HEK293 (cell line): ENCODE measurements around the gene PROM2.

ENCODE experiments used
- CTCF ChIA-PET: fragments of 350-600 bp; formaldehyde crosslinking; extraction: SDS; loops from one replicate; lab custom pipeline; 2021; ENCODE audit warnings: antibody characterized with exemption; lab: Yijun Ruan, JAX
- POLR2A ChIA-PET: fragments of 300-600 bp; formaldehyde crosslinking; extraction: SDS; loops from one replicate; lab custom pipeline; 2020; ENCODE audit warnings: antibody characterized with exemption, inconsistent platforms; lab: Yijun Ruan, JAX
- H3K27ac ChIP-seq: fragments of 200-500 bp; sonication (Bioruptor generic); 2 replicates; pipeline ENCODE4 v1.5.1; 2014; ENCODE audit warnings: low read depth, low read length, control low read depth, inconsistent platforms; ENCODE audit errors: extremely low read depth
- H3K36me3 ChIP-seq, 2 experiments: fragments of 200-500 bp in 1 of 2; sonication (Bioruptor generic) in 1 of 2; 1 replicate in 1 of 2; 2 replicates in 1 of 2; pipeline ENCODE4 v1.5.1; 2014 to 2017; ENCODE audit warnings: inconsistent platforms in 2 of 2, low read length in 2 of 2; ENCODE audit not compliant: control insufficient read depth in 2 of 2, insufficient read depth in 1 of 2
- H3K4me1 ChIP-seq: fragments of 200-500 bp; sonication (Bioruptor generic); 2 replicates; pipeline ENCODE4 v1.5.1; 2014; ENCODE audit warnings: mild to moderate bottlenecking, low read length, inconsistent platforms; ENCODE audit not compliant: control insufficient read depth, insufficient read depth
- H3K4me3 ChIP-seq: 2 replicates; pipeline ENCODE4 v1.5.1; 2011; ENCODE audit warnings: low read depth, mild to moderate bottlenecking, control low read depth, low read length, moderate library complexity
- H3K9me3 ChIP-seq: fragments of 200-500 bp; sonication (Bioruptor generic); 2 replicates; pipeline ENCODE4 v1.5.1; 2014; ENCODE audit warnings: low read depth, low read length, inconsistent platforms; ENCODE audit not compliant: control insufficient read depth, insufficient read depth
- OVOL3 ChIP-seq: fragments of 450-650 bp; formaldehyde crosslinking; IDR thresholded peaks from 2 replicates; pipeline ENCODE4 v1.5.1; 2016; ENCODE audit warnings: missing biosample characterization, missing genetic modification characterization
- REPIN1 ChIP-seq: fragments of 450-650 bp; formaldehyde crosslinking; IDR thresholded peaks from 2 replicates; pipeline ENCODE4 v1.5.1; 2017; ENCODE audit warnings: missing biosample characterization, missing genetic modification characterization, low read depth
- ZNF10 ChIP-seq: fragments of 450-650 bp; formaldehyde crosslinking; IDR thresholded peaks from 2 replicates; pipeline ENCODE4 v1.5.1; 2017; ENCODE audit warnings: missing biosample characterization, missing genetic modification characterization
- ZNF175 ChIP-seq: fragments of 450-650 bp; formaldehyde crosslinking; IDR thresholded peaks from 2 replicates; pipeline ENCODE4 v1.5.1; 2016; ENCODE audit warnings: missing biosample characterization, missing genetic modification characterization
- ZNF274 ChIP-seq, 2 experiments: fragments of 200-500 bp in 1 of 2; fragments of 450-650 bp in 1 of 2; sonication (Bioruptor generic) in 1 of 2; formaldehyde crosslinking in 1 of 2; IDR thresholded peaks; 2 replicates each; pipeline versions ENCODE4 v1.5.1 to v1.6.1; 2014 to 2016; ENCODE audit warnings: borderline replicate concordance in 1 of 2, inconsistent platforms in 1 of 2, low read length in 1 of 2, missing biosample characterization in 1 of 2, missing genetic modification characterization in 1 of 2
- ZNF350 ChIP-seq: fragments of 450-650 bp; formaldehyde crosslinking; IDR thresholded peaks from 2 replicates; pipeline ENCODE4 v1.5.0; 2017; ENCODE audit warnings: missing biosample characterization, mild to moderate bottlenecking, missing genetic modification characterization
- ZNF404 ChIP-seq: fragments of 450-650 bp; formaldehyde crosslinking; IDR thresholded peaks from 2 replicates; pipeline ENCODE4 v1.5.1; 2017; ENCODE audit warnings: missing biosample characterization, missing genetic modification characterization
- ZNF423 ChIP-seq: fragments of 450-650 bp; formaldehyde crosslinking; IDR thresholded peaks from 2 replicates; pipeline ENCODE4 v1.5.1; 2016; ENCODE audit warnings: missing biosample characterization, missing genetic modification characterization
- ZNF610 ChIP-seq: fragments of 450-650 bp; formaldehyde crosslinking; IDR thresholded peaks from 2 replicates; pipeline ENCODE4 v1.5.1; 2016; ENCODE audit warnings: missing biosample characterization, missing genetic modification characterization, borderline replicate concordance
- ZNF621 ChIP-seq: fragments of 450-650 bp; formaldehyde crosslinking; IDR thresholded peaks from 2 replicates; pipeline ENCODE4 v1.5.1; 2017; ENCODE audit warnings: missing biosample characterization, missing genetic modification characterization
- ZNF654 ChIP-seq: fragments of 450-650 bp; formaldehyde crosslinking; IDR thresholded peaks from 2 replicates; pipeline ENCODE4 v1.5.1; 2016; ENCODE audit warnings: low read depth, missing biosample characterization, missing genetic modification characterization
- ZNF747 ChIP-seq: fragments of 450-650 bp; formaldehyde crosslinking; IDR thresholded peaks from 2 replicates; pipeline ENCODE4 v1.5.1; 2016; ENCODE audit warnings: missing biosample characterization, missing genetic modification characterization
- ZNF777 ChIP-seq: fragments of 450-650 bp; formaldehyde crosslinking; IDR thresholded peaks from 2 replicates; pipeline ENCODE4 v1.5.1; 2017; ENCODE audit warnings: missing biosample characterization, missing genetic modification characterization, borderline replicate concordance
- ZNF785 ChIP-seq: fragments of 450-650 bp; formaldehyde crosslinking; IDR thresholded peaks from 2 replicates; pipeline ENCODE4 v1.5.1; 2016; ENCODE audit warnings: missing biosample characterization, missing genetic modification characterization
- TF ChIP-seq, protein P1 (sequence below): fragments of 450-650 bp; formaldehyde crosslinking; IDR thresholded peaks from 2 replicates; pipeline ENCODE4 v1.5.1; 2016; ENCODE audit warnings: missing biosample characterization, missing genetic modification characterization
- TF ChIP-seq, protein P2 (sequence below): fragments of 450-650 bp; formaldehyde crosslinking; IDR thresholded peaks from 2 replicates; pipeline ENCODE4 v1.5.1; 2016; ENCODE audit warnings: missing biosample characterization, missing genetic modification characterization, low read depth
- TF ChIP-seq, protein P3 (sequence below): fragments of 450-650 bp; formaldehyde crosslinking; IDR thresholded peaks from 2 replicates; pipeline ENCODE4 v1.5.1; 2016; ENCODE audit warnings: missing biosample characterization, missing genetic modification characterization, borderline replicate concordance
- TF ChIP-seq, protein P4 (sequence below): fragments of 450-650 bp; formaldehyde crosslinking; IDR thresholded peaks from 2 replicates; pipeline ENCODE4 v1.5.1; 2016; ENCODE audit warnings: missing biosample characterization, missing genetic modification characterization
- TF ChIP-seq, protein P5 (sequence below): fragments of 450-650 bp; formaldehyde crosslinking; IDR thresholded peaks from 2 replicates; pipeline ENCODE4 v1.5.1; 2017; ENCODE audit warnings: missing biosample characterization, missing genetic modification characterization
- TF ChIP-seq, protein P6 (sequence below): fragments of 450-650 bp; formaldehyde crosslinking; IDR thresholded peaks from 2 replicates; pipeline ENCODE4 v1.5.1; 2016; ENCODE audit warnings: missing biosample characterization, missing genetic modification characterization
- TF ChIP-seq, protein P7 (sequence below): fragments of 450-650 bp; formaldehyde crosslinking; IDR thresholded peaks from 2 replicates; pipeline ENCODE4 v1.5.1; 2016; ENCODE audit warnings: missing biosample characterization, missing genetic modification characterization

PROM2 gene

DNA sequence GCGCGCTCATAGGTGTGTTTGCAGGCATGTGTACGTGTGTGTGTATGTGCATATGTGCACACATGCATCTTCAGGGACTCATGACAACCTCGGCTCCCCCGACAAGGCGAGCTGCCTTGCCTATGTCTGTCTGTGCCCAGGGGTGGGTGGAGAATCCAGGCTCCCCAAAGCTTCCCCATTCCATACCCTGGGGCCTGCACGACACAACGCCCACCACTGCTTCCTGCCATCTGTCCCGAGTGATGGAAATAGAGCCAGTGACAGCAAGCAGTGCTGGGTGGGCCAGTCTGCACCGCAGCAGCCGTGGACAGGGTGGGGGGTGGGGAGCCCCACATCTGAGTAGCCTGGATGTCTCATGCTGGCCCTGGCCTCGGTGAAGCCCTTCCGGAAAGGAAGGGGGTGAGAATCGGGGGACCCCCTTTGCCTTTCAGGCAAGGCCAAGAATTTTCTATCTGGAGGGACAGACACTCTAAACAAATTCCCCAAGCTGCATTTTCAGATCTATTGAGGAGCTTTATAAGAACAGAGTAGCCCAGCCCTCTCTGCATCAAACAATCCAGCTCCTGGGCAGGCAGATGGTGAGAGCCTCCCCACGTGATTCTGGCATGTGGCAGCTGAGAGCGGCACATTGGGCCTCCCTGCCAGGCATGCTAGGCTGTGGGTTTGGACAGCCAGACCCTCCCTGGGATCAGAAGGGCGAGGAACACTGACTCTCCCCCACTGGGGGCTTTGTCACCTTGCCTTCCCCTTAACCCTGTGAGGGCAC lies 27.8 kb downstream of the PROM2 start:
- TF ChIP-seq, protein P1, sequence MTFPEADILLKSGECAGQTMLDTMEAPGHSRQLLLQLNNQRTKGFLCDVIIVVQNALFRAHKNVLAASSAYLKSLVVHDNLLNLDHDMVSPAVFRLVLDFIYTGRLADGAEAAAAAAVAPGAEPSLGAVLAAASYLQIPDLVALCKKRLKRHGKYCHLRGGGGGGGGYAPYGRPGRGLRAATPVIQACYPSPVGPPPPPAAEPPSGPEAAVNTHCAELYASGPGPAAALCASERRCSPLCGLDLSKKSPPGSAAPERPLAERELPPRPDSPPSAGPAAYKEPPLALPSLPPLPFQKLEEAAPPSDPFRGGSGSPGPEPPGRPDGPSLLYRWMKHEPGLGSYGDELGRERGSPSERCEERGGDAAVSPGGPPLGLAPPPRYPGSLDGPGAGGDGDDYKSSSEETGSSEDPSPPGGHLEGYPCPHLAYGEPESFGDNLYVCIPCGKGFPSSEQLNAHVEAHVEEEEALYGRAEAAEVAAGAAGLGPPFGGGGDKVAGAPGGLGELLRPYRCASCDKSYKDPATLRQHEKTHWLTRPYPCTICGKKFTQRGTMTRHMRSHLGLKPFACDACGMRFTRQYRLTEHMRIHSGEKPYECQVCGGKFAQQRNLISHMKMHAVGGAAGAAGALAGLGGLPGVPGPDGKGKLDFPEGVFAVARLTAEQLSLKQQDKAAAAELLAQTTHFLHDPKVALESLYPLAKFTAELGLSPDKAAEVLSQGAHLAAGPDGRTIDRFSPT, result no peak
- TF ChIP-seq ZNF423 (tag by site-specific recombination), result no peak
- TF ChIP-seq ZNF175, result no peak
- TF ChIP-seq ZNF274 (IDR thresholded peaks at IDR 0.05; ENCODE audit: low read length), result no peak
- TF ChIP-seq ZNF274 (tag by site-specific recombination; IDR thresholded peaks at IDR 0.05; ENCODE audit: borderline replicate concordance), result no peak
- TF ChIP-seq ZNF785 (tag by site-specific recombination), result no peak
- no peak for TF ChIP-seq ZNF350 (tag by site-specific recombination)
- TF ChIP-seq, protein P2, sequence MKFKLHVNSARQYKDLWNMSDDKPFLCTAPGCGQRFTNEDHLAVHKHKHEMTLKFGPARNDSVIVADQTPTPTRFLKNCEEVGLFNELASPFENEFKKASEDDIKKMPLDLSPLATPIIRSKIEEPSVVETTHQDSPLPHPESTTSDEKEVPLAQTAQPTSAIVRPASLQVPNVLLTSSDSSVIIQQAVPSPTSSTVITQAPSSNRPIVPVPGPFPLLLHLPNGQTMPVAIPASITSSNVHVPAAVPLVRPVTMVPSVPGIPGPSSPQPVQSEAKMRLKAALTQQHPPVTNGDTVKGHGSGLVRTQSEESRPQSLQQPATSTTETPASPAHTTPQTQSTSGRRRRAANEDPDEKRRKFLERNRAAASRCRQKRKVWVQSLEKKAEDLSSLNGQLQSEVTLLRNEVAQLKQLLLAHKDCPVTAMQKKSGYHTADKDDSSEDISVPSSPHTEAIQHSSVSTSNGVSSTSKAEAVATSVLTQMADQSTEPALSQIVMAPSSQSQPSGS, result no peak
- TF ChIP-seq ZNF777 (tag by site-specific recombination), result no peak
- TF ChIP-seq ZNF10 (tag by site-specific recombination), result no peak
- TF ChIP-seq ZNF404 (tag by site-specific recombination), result no peak
- TF ChIP-seq, protein P3, sequence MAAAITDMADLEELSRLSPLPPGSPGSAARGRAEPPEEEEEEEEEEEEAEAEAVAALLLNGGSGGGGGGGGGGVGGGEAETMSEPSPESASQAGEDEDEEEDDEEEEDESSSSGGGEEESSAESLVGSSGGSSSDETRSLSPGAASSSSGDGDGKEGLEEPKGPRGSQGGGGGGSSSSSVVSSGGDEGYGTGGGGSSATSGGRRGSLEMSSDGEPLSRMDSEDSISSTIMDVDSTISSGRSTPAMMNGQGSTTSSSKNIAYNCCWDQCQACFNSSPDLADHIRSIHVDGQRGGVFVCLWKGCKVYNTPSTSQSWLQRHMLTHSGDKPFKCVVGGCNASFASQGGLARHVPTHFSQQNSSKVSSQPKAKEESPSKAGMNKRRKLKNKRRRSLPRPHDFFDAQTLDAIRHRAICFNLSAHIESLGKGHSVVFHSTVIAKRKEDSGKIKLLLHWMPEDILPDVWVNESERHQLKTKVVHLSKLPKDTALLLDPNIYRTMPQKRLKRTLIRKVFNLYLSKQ (tag by site-specific recombination), result no peak
- TF ChIP-seq, protein P4, sequence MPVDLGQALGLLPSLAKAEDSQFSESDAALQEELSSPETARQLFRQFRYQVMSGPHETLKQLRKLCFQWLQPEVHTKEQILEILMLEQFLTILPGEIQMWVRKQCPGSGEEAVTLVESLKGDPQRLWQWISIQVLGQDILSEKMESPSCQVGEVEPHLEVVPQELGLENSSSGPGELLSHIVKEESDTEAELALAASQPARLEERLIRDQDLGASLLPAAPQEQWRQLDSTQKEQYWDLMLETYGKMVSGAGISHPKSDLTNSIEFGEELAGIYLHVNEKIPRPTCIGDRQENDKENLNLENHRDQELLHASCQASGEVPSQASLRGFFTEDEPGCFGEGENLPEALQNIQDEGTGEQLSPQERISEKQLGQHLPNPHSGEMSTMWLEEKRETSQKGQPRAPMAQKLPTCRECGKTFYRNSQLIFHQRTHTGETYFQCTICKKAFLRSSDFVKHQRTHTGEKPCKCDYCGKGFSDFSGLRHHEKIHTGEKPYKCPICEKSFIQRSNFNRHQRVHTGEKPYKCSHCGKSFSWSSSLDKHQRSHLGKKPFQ (tag by site-specific recombination), result no peak
- no peak for TF ChIP-seq ZNF610 (tag by site-specific recombination)
- ChIA-PET POLR2A (no interaction called here), CTCF (interaction anchor here (0.9 kb wide), 1 partner anchor 10 kb away, joined by 3 read pairs; no protein-coding TSS in a partner anchor)
- Histone ChIP-seq H3K36me3 (no peaks in the 10 kb centered on the region), H3K9me3 (no peaks in the 10 kb centered on the region), H3K27ac (no peak overlapping the region), H3K4me1 (no peaks in the 10 kb centered on the region), H3K4me3 (no peak overlapping the region)

DNA sequence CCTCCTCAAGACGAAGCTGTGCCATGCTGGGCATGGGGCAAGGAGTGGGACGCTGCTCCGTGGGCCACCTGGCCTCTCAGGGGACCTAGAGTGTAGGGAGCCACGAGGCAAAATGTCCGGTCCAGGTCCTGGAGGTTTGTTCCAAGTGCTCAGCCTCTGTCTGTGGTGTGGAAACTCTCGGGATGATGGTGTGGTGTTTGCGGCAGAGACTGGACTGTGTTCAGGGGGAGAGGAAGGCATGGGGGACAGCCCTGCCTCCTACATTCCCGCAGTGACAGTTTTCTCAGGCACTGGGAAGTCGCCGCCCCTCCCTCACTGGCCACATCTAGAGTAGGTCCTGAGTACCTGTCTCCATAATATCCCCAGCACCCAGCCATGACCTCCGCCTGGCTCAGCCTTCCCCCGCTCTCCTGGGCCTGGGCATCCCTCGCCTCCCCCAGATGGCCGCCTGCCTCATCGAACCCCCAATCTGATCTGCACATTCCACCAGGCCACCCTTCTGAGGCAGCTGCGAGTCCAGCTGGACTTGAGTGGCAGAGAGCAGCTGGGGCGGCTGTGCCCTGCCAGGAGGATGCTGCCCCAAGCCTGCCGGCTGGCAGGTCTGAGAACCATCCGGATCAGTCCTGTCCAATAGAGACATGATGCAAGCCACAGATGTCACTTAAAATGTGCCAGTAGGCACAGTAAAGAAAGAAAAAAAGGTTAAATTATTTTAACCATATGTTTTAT lies 29.1 kb downstream of the PROM2 start:
- H3K9me3 ChIP-seq, result no peaks in the 10 kb centered on the region
- TF ChIP-seq OVOL3 (tag by site-specific recombination) (no peak), ZNF654 (tag by site-specific recombination) (no peak), REPIN1 (tag by site-specific recombination) (no peak), ZNF747 (no peak), ZNF621 (tag by site-specific recombination) (no peak)
- TF ChIP-seq, protein P5, sequence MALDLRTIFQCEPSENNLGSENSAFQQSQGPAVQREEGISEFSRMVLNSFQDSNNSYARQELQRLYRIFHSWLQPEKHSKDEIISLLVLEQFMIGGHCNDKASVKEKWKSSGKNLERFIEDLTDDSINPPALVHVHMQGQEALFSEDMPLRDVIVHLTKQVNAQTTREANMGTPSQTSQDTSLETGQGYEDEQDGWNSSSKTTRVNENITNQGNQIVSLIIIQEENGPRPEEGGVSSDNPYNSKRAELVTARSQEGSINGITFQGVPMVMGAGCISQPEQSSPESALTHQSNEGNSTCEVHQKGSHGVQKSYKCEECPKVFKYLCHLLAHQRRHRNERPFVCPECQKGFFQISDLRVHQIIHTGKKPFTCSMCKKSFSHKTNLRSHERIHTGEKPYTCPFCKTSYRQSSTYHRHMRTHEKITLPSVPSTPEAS (tag by site-specific recombination), result no peak
- TF ChIP-seq, protein P6, sequence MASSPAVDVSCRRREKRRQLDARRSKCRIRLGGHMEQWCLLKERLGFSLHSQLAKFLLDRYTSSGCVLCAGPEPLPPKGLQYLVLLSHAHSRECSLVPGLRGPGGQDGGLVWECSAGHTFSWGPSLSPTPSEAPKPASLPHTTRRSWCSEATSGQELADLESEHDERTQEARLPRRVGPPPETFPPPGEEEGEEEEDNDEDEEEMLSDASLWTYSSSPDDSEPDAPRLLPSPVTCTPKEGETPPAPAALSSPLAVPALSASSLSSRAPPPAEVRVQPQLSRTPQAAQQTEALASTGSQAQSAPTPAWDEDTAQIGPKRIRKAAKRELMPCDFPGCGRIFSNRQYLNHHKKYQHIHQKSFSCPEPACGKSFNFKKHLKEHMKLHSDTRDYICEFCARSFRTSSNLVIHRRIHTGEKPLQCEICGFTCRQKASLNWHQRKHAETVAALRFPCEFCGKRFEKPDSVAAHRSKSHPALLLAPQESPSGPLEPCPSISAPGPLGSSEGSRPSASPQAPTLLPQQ (tag by site-specific recombination), result no peak
- TF ChIP-seq, protein P7, sequence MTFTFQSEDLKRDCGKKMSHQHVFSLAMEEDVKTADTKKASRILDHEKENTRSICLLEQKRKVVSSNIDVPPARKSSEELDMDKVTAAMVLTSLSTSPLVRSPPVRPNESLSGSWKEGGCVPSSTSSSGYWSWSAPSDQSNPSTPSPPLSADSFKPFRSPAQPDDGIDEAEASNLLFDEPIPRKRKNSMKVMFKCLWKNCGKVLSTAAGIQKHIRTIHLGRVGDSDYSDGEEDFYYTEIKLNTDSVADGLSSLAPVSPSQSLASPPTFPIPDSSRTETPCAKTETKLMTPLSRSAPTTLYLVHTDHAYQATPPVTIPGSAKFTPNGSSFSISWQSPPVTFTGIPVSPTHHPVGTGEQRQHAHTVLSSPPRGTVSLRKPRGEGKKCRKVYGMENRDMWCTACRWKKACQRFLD, result no peak
- H3K4me1 ChIP-seq, result no peaks in the 10 kb centered on the region
- H3K27ac ChIP-seq, result no peak overlapping the region
- CTCF ChIA-PET, result no interaction called here
- POLR2A ChIA-PET, result no interaction called here
- no peaks in the 10 kb centered on the region for H3K36me3 ChIP-seq
- H3K4me3 ChIP-seq, result no peak overlapping the region
